Thyroid gland (tissue), 4 donors: ENCODE results near the gene RANBP1.

ENCODE experiments used
- POLR2A ChIP-seq, 2 donors: fragments of 450-650 bp; IDR thresholded peaks; one replicate each; pipeline ENCODE4 v1.6.1; 2017; ENCODE audit warnings: antibody characterized with exemption in 2 of 2, mild to moderate bottlenecking in 2 of 2, moderate library complexity in 1 of 2
- TF ChIP-seq, protein P1 (sequence below), 6 experiments: fragments of 200-600 bp in 3 of 6; fragments of 450-650 bp in 3 of 6; sonication (generic) in 3 of 6; IDR thresholded peaks; one replicate each; pipeline ENCODE4 v1.5.1; 2016 to 2019; ENCODE audit warnings: antibody characterized with exemption in 6 of 6, mild to moderate bottlenecking in 2 of 6, inconsistent platforms in 1 of 6, moderate library complexity in 1 of 6

DNA sequence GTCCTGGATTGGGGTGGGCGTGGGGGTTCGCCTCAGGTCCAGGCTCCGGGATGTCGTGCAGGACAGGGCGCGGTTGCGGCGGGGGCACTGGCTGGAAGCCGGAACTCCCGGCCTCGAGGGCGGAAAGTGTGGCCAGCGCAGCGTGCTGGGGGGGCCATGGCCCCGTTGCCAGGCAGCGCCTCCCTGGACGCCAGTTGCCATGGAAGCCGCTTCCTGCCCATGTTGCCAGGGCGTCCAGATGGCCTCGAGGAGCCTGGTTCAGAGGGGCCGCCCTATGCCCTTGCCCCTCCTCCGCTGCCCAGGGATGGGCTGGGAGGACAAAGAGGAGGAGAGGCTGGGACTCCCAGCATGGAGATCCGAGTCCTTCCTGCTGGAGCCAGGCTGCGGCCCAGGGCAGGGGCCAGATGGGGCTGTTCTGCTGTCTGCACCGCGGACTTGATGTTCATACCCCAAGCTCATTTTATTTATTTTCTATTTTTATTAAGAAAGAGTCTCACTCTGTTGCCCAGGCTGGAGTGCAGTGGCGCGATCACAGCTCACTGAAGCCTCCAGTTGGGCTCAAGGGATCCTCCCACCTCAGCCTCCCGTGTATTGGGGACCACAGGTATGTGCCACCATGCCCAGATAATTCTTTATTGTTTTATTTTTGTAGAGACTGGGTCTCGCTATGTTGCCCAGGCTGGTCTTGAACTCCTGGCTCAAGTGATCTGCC is 39.6 kb downstream of the RANBP1 start:
- TF ChIP-seq, protein P1, sequence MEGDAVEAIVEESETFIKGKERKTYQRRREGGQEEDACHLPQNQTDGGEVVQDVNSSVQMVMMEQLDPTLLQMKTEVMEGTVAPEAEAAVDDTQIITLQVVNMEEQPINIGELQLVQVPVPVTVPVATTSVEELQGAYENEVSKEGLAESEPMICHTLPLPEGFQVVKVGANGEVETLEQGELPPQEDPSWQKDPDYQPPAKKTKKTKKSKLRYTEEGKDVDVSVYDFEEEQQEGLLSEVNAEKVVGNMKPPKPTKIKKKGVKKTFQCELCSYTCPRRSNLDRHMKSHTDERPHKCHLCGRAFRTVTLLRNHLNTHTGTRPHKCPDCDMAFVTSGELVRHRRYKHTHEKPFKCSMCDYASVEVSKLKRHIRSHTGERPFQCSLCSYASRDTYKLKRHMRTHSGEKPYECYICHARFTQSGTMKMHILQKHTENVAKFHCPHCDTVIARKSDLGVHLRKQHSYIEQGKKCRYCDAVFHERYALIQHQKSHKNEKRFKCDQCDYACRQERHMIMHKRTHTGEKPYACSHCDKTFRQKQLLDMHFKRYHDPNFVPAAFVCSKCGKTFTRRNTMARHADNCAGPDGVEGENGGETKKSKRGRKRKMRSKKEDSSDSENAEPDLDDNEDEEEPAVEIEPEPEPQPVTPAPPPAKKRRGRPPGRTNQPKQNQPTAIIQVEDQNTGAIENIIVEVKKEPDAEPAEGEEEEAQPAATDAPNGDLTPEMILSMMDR (IDR thresholded peaks at IDR 0.05), result no peak
- TF ChIP-seq POLR2A (IDR thresholded peaks at IDR 0.05), result no peak
